AG04450 (cell line): Measurements from ENCODE around the gene MICALL2. TPM values are rescaled to one million over a fixed set of nuclear protein-coding genes. Genes with fewer than 3 reads are reported as not detected.

Experiments used
- CTCF ChIA-PET: fragments of 300-600, 350-600 bp; formaldehyde crosslinking; extraction: SDS; loops from one replicate; lab custom pipeline; 2022; ENCODE audit warnings: antibody characterized with exemption, inconsistent platforms; lab: Charles Lee
- POLR2A ChIA-PET: fragments of 350-600 bp; formaldehyde crosslinking; extraction: SDS; loops from one replicate; lab custom pipeline; 2021; ENCODE audit warnings: antibody characterized with exemption, inconsistent platforms; lab: Yijun Ruan, JAX
- DNase-seq: peaks from one replicate; pipeline ENCODE4 v3.0.0-alpha.2; 2011; ENCODE audit warnings: low read depth, low spot score
- H3K27ac ChIP-seq: one replicate; pipeline ENCODE4 v1.5.1; 2012; ENCODE audit warnings: low read depth, low read length, control low read depth
- H3K27me3 ChIP-seq: one replicate; pipeline ENCODE4 v1.6.0; 2012; ENCODE audit warnings: low read length; ENCODE audit not compliant: control insufficient read depth, insufficient read depth
- H3K4me3 ChIP-seq: 2 replicates; pipeline ENCODE4 v1.5.1; 2011; ENCODE audit warnings: mild to moderate bottlenecking, low read depth, low read length, control low read depth
- H3K9me3 ChIP-seq: 2 replicates; pipeline ENCODE4 v1.5.1; 2012; ENCODE audit warnings: low read length; ENCODE audit not compliant: control insufficient read depth, insufficient read depth
- polyA plus RNA-seq: library from polyadenylated mRNA; depleted of rRNA; stranded (reverse); fragments of >200 nt; gene quantifications from 2 replicates; pipeline ENCODE4 v1.2.3, GENCODE V29; 2011
- TF ChIP-seq, protein P1 (sequence below): IDR thresholded peaks from 2 replicates; pipeline ENCODE4 v1.5.1; 2011; ENCODE audit warnings: low read depth, low read length, control low read depth, inconsistent platforms

MICALL2 gene
- polyA plus RNA-seq, 1 experiment = 8.5 TPM

GRCh38 chr7:1422512-1423263, 36.6 kb downstream of the MICALL2 start:
- no peak for DNase-seq
- Histone ChIP-seq H3K9me3 (peaks cover 3% of the 10 kb centered on the region; the same call in 1 of the 2 replicates), H3K27me3 (peaks cover 20% of the 10 kb centered on the region), H3K27ac (no peak overlapping the region), H3K4me3 (no peak overlapping the region)
- POLR2A ChIA-PET = no interaction called here
- TF ChIP-seq, protein P1, sequence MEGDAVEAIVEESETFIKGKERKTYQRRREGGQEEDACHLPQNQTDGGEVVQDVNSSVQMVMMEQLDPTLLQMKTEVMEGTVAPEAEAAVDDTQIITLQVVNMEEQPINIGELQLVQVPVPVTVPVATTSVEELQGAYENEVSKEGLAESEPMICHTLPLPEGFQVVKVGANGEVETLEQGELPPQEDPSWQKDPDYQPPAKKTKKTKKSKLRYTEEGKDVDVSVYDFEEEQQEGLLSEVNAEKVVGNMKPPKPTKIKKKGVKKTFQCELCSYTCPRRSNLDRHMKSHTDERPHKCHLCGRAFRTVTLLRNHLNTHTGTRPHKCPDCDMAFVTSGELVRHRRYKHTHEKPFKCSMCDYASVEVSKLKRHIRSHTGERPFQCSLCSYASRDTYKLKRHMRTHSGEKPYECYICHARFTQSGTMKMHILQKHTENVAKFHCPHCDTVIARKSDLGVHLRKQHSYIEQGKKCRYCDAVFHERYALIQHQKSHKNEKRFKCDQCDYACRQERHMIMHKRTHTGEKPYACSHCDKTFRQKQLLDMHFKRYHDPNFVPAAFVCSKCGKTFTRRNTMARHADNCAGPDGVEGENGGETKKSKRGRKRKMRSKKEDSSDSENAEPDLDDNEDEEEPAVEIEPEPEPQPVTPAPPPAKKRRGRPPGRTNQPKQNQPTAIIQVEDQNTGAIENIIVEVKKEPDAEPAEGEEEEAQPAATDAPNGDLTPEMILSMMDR = no peak
- CTCF ChIA-PET = interaction anchor here (1.0 to 1.1 kb wide), 2 partner anchors 9 to 10 kb away, joined by 3 to 6 read pairs; no protein-coding TSS in a partner anchor

DNA sequence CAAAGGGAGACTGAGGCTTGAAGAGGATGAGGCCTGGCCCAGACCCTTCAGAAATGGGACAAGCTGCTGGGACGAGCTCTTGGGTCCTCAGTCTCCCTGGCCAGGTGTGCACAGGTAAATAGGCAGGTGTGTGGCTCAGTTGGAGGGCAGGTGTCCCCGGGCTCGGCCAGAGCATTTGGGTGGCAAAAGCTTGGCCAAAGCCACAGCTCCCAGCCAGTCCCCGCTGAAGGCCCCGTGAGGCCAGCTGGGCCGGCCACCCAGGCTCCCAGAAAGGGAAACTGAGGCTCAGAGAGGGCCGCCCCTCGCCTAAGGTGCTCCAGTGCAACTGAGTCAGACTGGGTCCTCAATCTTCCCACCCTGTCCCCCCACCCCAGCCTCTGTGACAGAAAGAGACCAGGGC, 37.3 kb downstream of the MICALL2 start:
- Histone ChIP-seq H3K27me3 (peaks cover 22% of the 10 kb centered on the region), H3K4me3 (no peak overlapping the region), H3K27ac (no peak overlapping the region), H3K9me3 (peaks cover 3% of the 10 kb centered on the region; the same call in 1 of the 2 replicates)
- CTCF ChIA-PET = interaction anchor here (1.1 kb wide), 1 partner anchor 11 kb away, joined by 6 read pairs; no protein-coding TSS in a partner anchor
- DNase-seq = no peak
- POLR2A ChIA-PET = no interaction called here
- TF ChIP-seq, protein P1 = no peak

- Histone ChIP-seq H3K9me3 (peaks cover 3% of the 10 kb centered on the region; the same call in 1 of the 2 replicates), H3K27me3 (peaks cover 22% of the 10 kb centered on the region), H3K4me3 (no peak overlapping the region), H3K27ac (no peak overlapping the region)
- DNase-seq = no peak
- POLR2A ChIA-PET = no interaction called here
- TF ChIP-seq, protein P1 = no peak
- CTCF ChIA-PET = no interaction called here
These were observed 38.1 kb downstream of the MICALL2 start for GRCh38 chr7:1421020-1421790.

- ChIA-PET CTCF (interaction anchor here (1.0 kb wide), 1 partner anchor 13 kb away, joined by 3 read pairs; no protein-coding TSS in a partner anchor), POLR2A (no interaction called here)
- Histone ChIP-seq H3K4me3 (no peak overlapping the region), H3K27ac (no peak overlapping the region), H3K27me3 (peaks cover 22% of the 10 kb centered on the region), H3K9me3 (peaks cover 3% of the 10 kb centered on the region; the same call in 1 of the 2 replicates)
- no peak for DNase-seq
- TF ChIP-seq, protein P1 = no peak
These were observed 39.6 kb downstream of the MICALL2 start for GRCh38 chr7:1419688-1420087.
